ENCODE measurements around the gene EVI5L.

The EVI5L gene

DNA sequence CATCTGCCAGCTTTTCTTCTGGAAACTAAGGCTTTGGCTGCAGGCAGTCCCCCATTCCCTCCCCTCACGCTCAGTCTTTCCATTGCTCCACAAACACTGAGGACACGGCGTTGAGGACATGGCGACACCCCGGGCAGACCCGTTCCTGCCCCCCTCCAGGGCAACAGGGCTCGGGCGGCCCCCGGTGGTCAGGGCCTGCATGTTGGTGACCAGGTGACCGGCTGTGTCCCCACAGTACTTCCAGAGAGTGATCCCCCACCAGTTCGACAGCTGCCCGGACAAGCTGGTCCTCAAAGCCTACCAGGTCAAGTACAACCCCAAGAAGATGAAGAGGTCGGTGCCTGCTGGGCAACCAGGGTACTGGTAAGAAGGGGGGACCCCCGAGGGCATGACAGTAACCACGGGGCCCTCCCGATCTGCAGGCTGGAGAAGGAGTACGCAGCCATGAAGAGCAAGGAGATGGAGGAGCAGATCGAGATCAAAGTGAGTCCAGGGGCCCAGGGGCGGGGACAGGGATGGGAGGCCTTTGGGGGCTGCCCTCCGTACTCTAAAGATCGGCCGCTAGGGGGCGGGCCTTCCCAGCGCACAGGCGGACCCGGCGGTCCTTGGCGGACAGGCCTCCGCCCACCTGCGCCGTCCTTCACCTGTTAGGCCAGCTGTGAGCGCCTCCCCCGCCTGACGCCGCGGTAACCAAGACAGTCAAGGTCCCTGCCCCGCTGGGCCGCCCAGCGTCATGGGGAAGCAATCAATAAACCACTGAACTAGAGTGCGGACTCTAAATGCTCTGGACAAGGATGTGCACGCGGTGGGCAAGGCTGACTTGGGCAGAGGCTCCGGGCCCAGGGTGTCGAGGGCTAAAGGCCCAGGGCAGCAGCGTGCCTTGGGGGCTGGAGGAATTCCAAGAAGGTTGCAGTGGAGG is 23.1 kb downstream of the EVI5L start:
- TF ChIP-seq, protein P1, sequence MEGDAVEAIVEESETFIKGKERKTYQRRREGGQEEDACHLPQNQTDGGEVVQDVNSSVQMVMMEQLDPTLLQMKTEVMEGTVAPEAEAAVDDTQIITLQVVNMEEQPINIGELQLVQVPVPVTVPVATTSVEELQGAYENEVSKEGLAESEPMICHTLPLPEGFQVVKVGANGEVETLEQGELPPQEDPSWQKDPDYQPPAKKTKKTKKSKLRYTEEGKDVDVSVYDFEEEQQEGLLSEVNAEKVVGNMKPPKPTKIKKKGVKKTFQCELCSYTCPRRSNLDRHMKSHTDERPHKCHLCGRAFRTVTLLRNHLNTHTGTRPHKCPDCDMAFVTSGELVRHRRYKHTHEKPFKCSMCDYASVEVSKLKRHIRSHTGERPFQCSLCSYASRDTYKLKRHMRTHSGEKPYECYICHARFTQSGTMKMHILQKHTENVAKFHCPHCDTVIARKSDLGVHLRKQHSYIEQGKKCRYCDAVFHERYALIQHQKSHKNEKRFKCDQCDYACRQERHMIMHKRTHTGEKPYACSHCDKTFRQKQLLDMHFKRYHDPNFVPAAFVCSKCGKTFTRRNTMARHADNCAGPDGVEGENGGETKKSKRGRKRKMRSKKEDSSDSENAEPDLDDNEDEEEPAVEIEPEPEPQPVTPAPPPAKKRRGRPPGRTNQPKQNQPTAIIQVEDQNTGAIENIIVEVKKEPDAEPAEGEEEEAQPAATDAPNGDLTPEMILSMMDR (IDR thresholded peaks at IDR 0.05; ENCODE audit: low read depth, low read length): peak; percentile 90
- H3K36me3 ChIP-seq: no peaks in the 10 kb centered on the region
- H3K27me3 ChIP-seq (ENCODE audit: insufficient read depth, low read depth, severe bottlenecking): no peaks in the 10 kb centered on the region
- 0 out of 2 replicates have a peak overlapping the region, but pooled peaks have one; percentile 14 for H3K27ac ChIP-seq
- no peak overlapping the region for H3K4me3 ChIP-seq (ENCODE audit: low read depth, low read length)
- H3K9me3 ChIP-seq (ENCODE audit: severe bottlenecking): no peaks in the 10 kb centered on the region
- DNase-seq: peak; percentile 92

DNA sequence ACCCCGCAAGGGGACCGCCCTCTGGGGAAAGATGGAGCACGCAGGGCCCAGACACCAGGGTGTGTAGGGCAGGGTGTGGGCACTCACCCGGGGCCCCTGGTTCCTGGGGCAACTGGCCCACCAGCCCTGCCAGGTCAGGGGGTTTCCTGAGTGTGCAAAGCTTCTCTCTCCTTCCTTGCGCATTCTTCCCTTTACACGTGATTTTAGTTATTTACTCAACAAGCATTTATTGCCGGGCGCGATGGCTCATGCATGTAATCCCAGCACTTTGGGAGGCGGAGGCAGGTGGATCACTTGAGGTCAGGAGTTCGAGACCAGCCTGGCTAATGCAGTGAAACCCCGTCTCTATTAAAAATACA is 23.7 kb downstream of the EVI5L start:
- Histone ChIP-seq H3K27ac (no peak overlapping the region), H3K4me3 (ENCODE audit: low read depth, low read length) (no peak overlapping the region), H3K36me3 (no peaks in the 10 kb centered on the region), H3K27me3 (ENCODE audit: insufficient read depth, low read depth, severe bottlenecking) (no peaks in the 10 kb centered on the region), H3K9me3 (ENCODE audit: severe bottlenecking) (no peaks in the 10 kb centered on the region)
- no peak for DNase-seq
- TF ChIP-seq, protein P1 (IDR thresholded peaks at IDR 0.05; ENCODE audit: low read depth, low read length): no peak

DNA sequence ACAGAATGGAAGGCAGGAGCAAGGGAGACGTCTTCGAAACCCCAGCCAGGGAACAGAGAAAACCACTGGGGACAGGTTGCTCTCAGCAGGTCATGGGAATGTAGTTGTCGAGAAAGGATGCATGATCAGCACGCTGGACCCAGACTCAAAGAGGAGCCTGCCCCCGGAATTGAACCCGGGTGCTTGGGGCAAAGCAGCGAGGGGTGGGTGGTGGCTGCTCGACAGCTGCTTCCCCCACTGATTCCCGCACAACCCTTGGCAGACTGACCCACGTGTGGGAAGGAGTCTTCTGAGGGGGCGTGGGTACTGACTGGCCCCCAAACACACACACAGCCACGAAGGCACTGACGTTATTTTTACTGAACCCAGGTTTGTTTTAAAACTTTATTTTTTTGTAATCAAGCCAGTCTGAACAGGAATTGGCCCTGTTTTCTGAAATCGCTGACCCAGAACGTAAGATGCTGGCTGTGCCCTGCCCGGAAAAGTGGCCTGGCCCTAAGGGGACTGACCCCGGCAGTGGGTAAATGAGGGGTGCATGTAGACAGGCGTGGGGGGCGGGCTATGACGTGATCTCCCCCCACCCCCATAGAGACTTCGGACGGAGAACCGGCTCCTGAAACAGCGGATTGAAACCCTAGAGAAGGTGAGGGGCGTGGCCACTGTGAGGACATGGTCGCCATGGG is 25.5 kb downstream of the EVI5L start:
- no peak overlapping the region for H3K27ac ChIP-seq
- H3K36me3 ChIP-seq: no peaks in the 10 kb centered on the region
- H3K4me3 ChIP-seq (ENCODE audit: low read depth, low read length): no peak overlapping the region
- DNase-seq: no peak
- H3K9me3 ChIP-seq (ENCODE audit: severe bottlenecking): no peaks in the 10 kb centered on the region
- TF ChIP-seq, protein P1 (IDR thresholded peaks at IDR 0.05; ENCODE audit: low read depth, low read length): no peak
- no peaks in the 10 kb centered on the region for H3K27me3 ChIP-seq (ENCODE audit: insufficient read depth, low read depth, severe bottlenecking)

DNA sequence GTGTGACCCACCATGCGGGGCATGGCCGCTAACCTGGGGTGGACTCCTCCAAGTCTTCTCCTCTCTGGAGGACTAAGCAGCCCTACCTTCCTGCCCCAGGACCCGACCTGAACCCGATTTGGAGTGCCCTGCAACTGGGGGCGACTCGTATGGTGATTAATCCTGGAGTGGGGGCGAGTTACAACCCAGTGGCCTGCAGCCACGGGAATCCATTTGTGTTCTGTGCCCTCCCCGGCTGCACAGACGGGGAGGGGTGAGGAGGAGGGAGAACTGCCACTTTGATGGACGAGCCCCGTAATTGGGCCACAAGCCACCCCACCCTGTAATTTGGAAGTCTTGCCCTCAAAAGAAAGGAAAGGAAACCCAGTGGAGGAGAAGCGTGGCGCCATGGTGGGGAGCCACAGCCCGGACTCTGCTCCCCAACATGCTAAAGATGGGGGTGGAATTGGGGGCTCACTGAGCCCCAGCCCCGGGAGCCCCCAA is 26.1 kb downstream of the EVI5L start:
- H3K9me3 ChIP-seq (ENCODE audit: severe bottlenecking): no peaks in the 10 kb centered on the region
- no peak overlapping the region for H3K27ac ChIP-seq
- no peaks in the 10 kb centered on the region for H3K36me3 ChIP-seq
- no peak overlapping the region for H3K4me3 ChIP-seq (ENCODE audit: low read depth, low read length)
- no peaks in the 10 kb centered on the region for H3K27me3 ChIP-seq (ENCODE audit: insufficient read depth, low read depth, severe bottlenecking)
- DNase-seq: no peak
- TF ChIP-seq, protein P1 (IDR thresholded peaks at IDR 0.05; ENCODE audit: low read depth, low read length): no peak

DNA sequence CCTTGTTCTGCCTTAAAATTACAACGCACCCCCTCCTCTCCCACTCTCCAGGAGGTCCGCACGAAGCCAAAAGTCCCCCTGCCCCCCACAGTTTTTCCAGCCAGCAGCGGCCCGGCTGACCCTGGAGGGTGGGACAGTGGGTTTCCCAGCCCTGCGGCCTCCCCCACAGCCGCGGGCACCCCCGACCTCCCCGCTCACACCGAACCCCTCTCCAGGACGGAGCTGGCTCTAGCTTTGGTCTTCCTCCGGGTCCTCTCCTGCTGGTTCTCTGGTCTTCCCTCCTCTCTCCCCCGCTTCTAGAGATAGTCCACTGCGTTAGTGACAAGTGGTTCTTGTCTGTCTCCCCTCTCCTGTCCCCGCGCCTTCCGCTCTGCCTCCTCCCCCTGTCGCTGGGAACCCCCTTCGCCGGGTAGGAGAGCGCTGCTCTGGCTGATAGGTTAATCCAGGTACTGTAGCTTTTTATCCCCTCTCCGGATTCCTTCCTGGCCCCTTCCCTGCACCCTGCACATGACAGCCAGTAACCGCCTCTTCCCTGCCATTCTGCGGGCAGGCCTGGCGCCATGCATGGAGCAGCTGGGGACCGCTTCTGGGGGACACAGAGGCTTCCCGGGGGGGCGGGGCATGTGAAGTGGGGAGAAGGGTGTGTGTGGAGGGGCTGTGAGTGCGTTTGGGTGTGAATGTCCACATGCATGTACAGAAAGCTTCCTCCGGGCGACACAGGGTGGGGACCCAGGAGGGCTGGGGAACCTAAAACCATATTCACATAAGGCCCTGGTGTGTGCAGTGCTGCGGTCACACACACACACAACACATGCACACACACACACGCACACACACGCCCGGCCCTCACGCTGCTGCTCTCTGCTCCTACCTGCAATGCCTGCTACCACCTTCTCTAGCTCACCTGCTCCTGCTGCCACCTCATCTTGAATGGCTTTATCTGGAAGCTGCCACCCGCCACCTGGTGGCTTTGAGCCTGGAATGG is 27.0 kb downstream of the EVI5L start:
- TF ChIP-seq, protein P1 (IDR thresholded peaks at IDR 0.05; ENCODE audit: low read depth, low read length): no peak
- peak overlapping the region; percentile 89 for H3K27ac ChIP-seq
- H3K4me3 ChIP-seq (ENCODE audit: low read depth, low read length): peak overlapping the region; percentile 44
- no peaks in the 10 kb centered on the region for H3K27me3 ChIP-seq (ENCODE audit: insufficient read depth, low read depth, severe bottlenecking)
- peak; percentile 71 for DNase-seq
- no peaks in the 10 kb centered on the region for H3K9me3 ChIP-seq (ENCODE audit: severe bottlenecking)
- H3K36me3 ChIP-seq: peaks cover 3% of the 10 kb centered on the region

Data from WERI-Rb-1 (cell line).